ENCODE results near the gene FANCC.

Gene FANCC

GRCh38 chr9:95140821-95141220, 176.7 kb downstream of the FANCC start:
- DNase-seq = no peak

DNA sequence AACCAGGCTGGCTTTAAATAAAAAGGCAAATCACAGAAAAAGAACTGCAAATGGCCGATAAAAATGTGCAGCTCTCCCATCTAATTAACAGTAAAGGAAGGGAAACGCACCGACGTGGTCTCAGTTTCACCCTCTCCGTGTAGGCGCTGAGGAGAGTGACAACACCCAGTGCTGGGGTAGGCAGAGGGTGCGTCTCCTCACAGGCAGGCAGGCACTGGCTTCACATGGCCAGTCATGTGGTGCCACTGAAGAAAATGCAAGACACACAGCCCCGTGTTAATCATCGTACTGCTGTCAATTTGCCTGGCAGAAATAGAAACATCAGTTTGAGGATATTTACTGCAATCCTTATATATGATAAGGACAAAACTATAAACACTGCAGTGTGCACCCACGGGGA, 178.4 kb downstream of the FANCC start:
- DNase-seq = no peak

- no peak for DNase-seq
These were observed 179.0 kb downstream of the FANCC start for GRCh38 chr9:95138474-95138873.

- DNase-seq = no peak
These were observed 179.8 kb downstream of the FANCC start for GRCh38 chr9:95137587-95138145.

DNA sequence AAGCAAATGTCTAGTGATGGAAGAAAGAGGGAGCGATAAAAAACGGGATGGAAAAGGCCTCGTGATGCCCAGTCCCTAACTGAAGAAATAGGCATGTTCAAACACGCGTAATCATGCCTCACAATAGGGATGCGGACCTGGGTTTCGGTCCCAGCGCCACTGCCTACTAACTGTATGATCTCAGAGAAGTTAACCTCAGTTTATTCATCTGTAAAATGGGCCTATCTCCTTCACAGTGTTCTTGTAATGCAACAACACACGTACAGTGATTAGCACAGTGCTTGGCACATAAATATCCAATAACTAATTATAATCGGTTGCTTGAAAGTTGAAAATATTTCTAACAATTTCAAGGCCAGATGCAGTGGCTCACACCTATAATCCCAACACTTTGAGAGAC, 181.8 kb downstream of the FANCC start:
- DNase-seq = no peak

DNA sequence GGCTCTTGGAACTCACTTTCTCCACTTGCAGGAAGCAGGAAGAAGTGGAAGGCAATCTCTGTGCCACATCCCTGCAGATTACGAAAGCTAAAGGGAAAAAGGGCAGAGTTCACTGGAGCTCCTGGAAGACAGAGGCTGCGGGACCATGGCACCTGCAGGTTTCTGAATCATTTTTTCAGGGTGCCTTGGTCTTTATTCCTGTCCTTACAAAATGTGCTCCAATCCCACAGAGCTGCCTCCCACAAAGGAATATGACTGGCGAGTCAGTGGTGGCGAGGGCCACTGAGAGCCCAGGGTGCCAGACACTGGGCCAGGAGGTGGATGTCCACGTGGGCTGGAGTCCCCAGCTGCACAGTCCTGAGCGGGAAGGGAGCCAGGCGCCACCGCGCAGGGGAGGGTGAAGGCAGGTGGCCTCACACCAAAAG, 183.0 kb downstream of the FANCC start:
- no peak for DNase-seq

GRCh38 chr9:95133325-95133705, 184.2 kb downstream of the FANCC start:
- DNase-seq = no peak

DNA sequence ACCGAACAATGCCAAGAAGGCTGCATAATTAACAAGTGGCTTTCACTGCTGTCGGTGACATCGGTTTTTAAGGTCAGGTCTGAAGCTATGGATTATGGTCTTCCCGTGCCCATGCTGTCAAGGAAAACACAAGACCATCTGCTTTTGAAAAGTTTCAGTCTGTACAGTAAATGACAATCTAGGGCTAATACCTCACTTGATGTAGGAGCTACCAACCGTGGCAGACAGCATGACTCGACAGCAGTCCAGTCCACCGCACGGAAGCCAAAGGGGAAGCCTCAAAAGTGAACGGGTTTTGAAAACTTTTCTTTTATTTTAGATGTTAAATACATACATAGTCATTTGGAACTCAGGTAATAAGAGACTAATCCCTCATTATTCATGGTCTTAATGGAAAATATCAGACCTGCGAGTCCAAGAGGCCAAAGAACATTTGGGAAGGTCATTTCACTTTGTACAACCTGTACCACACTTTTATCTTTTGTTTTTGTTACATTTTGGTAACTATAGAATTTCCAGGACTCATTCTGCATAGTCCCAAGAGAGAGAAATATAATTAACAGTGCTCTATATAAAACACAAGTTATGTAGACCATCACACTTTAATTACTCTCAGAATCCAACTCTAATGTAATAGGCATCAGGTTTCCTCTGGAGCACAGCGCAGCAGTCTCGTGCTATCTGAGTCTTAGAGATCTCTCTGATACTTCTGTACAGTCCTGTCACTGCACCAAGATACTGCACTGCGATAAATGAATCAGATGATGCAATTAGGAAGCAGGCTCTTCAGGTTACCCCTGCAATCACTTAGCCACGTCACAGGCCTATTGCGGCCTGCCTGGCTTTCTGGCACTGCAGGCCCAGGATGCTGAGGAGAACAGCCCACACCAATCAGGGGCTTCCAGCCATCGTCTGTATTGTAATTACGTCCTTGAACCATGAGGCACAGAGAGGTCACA, 184.9 kb downstream of the FANCC start:
- DNase-seq = peak; percentile 76

DNA sequence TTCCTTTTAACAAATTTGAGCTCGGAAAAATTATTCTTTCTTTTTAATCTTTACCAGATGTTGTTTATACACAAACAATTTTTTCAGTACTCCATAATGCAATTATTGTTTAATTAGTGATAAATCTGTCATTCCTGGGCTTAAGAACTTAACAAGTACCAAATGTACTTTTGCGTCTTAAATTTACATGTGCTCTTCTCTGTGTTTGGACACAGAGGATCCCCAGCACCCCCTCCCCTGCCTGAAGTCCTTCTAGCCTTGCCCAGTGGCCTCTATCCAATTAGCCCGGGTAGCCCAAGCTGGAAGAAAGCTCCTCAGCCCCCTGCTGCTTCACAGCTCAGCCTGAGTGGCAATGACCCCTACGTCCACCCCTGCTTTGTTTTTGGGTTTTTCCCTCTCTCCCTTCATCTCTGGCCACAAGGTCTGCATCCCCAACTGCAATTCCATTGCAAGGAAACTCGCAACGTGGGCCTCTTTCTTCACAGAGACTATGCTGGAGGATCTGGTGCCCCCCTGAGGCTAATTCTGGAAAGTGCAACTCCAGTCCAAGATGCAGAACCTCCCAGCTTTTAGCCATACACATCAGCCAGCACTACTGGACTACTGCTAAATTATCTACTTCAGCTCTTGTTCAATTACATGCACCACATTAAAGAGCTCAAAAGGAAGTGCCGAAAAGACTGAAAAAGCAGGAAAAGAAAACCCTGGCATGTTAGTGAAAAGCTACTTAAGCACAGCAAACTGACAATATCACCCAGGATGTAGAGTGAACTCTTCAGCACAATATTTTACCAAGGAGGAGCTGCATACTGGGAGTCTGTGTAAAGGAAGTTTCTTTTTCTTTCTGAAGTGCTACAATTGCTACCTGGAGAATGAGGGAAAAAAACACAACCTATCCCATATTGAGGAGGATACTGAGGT, 186.2 kb downstream of the FANCC start:
- peak; percentile 63 for DNase-seq

DNA sequence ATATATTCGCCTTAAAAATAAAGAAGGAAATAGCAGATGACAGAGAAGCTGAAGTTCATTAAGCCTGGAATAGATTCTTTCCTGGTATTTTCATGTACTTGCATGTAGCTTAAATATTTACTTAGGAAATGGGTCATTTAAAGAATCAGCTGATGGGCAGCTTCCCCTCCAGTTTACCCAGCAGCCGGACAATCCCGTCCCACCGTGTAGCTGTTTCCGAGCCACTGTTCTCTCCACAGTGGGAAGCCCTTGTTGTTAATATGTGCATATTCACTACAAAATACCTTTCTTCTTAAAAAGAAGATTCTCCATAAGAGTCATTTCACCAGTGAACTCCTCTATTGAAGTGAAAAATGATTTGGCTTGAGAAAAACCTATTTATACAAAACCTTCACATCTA, 187.0 kb downstream of the FANCC start:
- DNase-seq = no peak

- DNase-seq = peak; percentile 97
These were observed 187.8 kb downstream of the FANCC start for GRCh38 chr9:95129476-95130291.

- no peak for DNase-seq
These were observed 189.4 kb downstream of the FANCC start for GRCh38 chr9:95128177-95128524.

- no peak for DNase-seq
These were observed 190.0 kb downstream of the FANCC start for GRCh38 chr9:95127249-95128176.

- no peak for DNase-seq
These were observed 190.8 kb downstream of the FANCC start for GRCh38 chr9:95126739-95127138.

DNA sequence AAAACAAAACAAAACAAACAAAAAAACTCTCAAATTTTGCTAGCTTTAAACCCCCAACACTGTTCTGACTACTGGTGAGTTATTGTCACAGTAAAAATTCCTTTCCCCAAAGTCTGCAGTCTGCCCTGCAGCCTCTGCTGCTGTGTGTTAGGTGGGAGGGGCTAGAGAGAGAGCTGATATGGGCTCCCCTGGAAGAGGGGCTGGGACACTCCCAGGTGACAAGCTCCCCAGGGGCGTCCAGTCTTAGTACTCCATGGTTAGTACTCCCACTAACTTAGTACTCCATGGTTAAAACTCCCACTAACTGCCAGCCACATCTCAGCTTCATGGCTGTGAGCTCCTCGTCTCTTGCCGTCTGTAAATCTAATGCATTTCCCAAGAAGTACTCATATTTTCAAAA, 191.9 kb downstream of the FANCC start:
- no peak for DNase-seq

DNA sequence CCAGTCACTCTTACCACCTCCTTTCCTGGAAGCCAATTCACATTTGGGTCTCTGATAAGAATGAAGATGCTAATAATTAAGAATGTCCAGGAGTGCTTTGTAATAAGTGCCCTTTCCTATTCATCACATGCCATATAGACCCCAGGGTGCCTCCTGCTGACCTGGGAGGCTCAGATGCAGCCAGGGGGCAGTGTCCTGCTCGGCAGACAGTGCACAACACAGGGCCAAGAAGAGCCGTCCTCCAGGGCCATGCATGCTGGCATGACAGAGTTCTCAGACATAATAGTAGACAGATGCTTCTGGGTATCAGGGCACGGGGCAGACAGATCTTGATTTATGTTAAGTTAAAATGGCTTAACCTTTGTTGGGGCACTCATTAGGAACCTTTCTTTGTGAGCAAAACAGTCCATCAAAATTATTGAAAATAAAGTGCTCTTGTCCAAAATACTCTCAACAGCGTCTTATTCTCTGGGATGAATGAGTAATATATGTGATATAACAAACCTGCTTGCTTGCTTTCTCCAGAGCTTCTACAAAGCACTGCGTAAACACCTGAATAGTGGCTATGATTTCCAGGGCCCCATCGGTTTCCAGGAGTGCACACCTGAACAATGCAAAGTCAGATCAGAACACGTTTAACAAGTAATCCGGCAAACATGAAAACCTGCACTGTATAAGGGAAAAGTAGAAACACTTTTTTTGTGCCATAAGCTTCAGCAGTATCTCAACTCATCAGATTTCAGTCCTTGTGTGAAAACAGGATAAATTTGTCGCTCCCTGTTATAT, 192.7 kb downstream of the FANCC start:
- peak; percentile 23 for DNase-seq

DNA sequence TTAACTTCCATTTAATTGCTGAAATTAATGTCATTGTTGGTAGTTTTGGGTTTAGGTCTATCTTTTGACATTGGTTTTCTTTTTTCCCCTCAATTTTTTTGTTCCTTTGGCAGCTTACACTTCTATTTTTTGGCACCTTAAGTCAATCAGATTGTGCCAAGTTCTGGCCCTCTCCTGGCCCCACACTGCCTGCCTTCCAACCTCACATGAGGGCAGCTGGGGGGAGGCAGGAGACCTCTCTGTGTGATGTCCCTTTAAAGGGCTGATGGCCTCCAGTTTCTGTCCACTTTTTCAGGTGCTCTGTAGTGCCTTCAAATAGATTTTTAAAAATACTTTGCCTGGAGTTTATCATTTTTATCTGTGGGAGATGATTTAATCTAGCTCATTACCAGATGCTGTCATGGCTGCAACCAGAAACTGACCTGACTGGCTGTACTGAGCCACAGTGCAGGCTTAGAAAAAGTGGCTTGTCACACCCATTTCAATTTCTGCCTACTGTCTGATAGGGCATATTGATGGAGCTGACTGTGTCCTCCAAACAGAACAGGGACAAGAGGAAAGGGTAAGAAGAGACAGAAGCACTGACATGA, 196.6 kb downstream of the FANCC start:
- DNase-seq = no peak

DNA sequence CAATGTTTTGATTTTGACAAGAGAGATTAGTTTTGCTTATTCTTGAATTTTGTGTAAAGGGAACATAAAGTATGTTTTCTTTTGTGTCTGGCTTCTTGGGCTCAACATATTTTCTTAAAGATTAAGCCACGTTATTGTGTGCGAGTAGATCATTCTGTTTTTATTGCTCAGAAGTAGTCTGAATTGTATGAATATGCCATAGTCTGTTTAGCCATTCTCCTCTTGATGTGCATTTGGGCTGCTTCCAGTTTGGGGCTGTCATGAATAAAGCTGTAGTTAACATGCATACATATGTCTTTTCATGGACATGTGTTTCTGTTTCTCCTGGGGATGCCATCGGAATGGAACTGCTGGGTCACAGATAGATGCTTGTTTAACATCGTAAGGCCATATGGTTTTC, 198.9 kb downstream of the FANCC start:
- no peak for DNase-seq

DNA sequence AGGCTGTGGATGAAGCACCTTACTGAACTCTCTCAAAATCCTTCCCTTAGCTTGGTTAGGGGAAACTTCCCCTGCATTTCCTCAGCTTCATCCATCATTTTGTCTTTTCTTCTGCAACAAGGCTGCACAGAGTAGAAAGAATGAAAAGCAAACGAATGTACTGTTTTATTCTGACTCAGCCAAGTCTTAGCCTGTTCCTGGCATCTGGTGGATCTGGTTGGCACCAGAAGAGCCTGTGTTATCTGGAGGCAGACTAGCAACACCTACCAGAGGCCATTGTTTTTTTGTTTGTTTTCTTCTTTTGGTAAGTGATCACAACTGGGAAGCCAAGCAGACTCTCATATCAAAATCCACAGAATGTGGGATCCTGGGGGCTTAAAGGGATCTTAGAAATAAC, 200.7 kb downstream of the FANCC start:
- DNase-seq = no peak

All from NCI-H524 treated with DMSO at 0.1 percent for 48 hours (cell line).